WTC11 (cell line): ENCODE measurements around the gene NOXA1. TPM values are rescaled to one million over a fixed set of nuclear protein-coding genes. Genes with fewer than 3 reads are reported as not detected.

ENCODE experiments used
- ATAC-seq: fragments of 200-7000 bp; cut with Tn5 transposase; 2 replicates; pipeline ENCODE4 v1.10.0; 2021; ENCODE audit warnings: mild to moderate bottlenecking, moderate library complexity
- CTCF ChIA-PET: fragments of 300-600 bp; sonication (Branson Sonifier 250); formaldehyde crosslinking; loops from one replicate; lab custom pipeline; 2021; ENCODE audit warnings: antibody characterized with exemption; lab: Charles Lee
- POLR2A ChIA-PET: fragments of 350-600 bp; sonication (Branson Sonifier 250); formaldehyde crosslinking; loops from one replicate; lab custom pipeline; 2021; ENCODE audit warnings: antibody characterized with exemption; lab: Charles Lee
- DNase-seq: peaks from one replicate; pipeline ENCODE4 v3.0.0; 2021; ENCODE audit warnings: low spot score
- H3K27ac Mint-ChIP-seq: 2 replicates; pipeline ENCODE4 v1.8.0; 2021; ENCODE audit warnings: mixed read lengths
- H3K27me3 Mint-ChIP-seq: 2 replicates; pipeline ENCODE4 v1.8.0; 2021; ENCODE audit warnings: low read depth, mild to moderate bottlenecking, moderate library complexity, mixed read lengths
- H3K36me3 Mint-ChIP-seq: 2 replicates; pipeline ENCODE4 v1.8.0; 2021; ENCODE audit warnings: mixed read lengths
- H3K4me1 Mint-ChIP-seq: 2 replicates; pipeline ENCODE4 v1.8.0; 2022; ENCODE audit warnings: mixed read lengths
- H3K4me3 Mint-ChIP-seq: 2 replicates; pipeline ENCODE4 v1.8.0; 2021; ENCODE audit warnings: mild to moderate bottlenecking, moderate library complexity, mixed read lengths
- H3K9me3 Mint-ChIP-seq: 2 replicates; pipeline ENCODE4 v1.8.0; 2021; ENCODE audit warnings: mixed read lengths
- AR ChIP-seq: fragments of 250-450 bp; sonication (Bioruptor Pico); IDR thresholded peaks from 2 replicates; pipeline ENCODE4 v1.9.0; 2021; ENCODE audit warnings: mild to moderate bottlenecking
- E2F1 ChIP-seq: sonication (generic); formaldehyde crosslinking; IDR thresholded peaks from 2 replicates; pipeline ENCODE4 v1.8.0; 2022; ENCODE audit warnings: mild to moderate bottlenecking, missing genetic modification reagents
- ELF4 ChIP-seq: sonication (generic); formaldehyde crosslinking; IDR thresholded peaks from 2 replicates; pipeline ENCODE4 v1.8.1; 2022; ENCODE audit warnings: low read depth, mild to moderate bottlenecking, moderate library complexity, missing genetic modification reagents
- ESRRA ChIP-seq: sonication (generic); formaldehyde crosslinking; IDR thresholded peaks from 2 replicates; pipeline ENCODE4 v1.8.1; 2022; ENCODE audit warnings: mild to moderate bottlenecking, missing genetic modification reagents, borderline replicate concordance
- ETV6 ChIP-seq: sonication (generic); formaldehyde crosslinking; IDR thresholded peaks from 2 replicates; pipeline ENCODE4 v1.8.1; 2022; ENCODE audit warnings: mild to moderate bottlenecking, missing genetic modification reagents
- FOXK1 ChIP-seq: sonication (generic); formaldehyde crosslinking; IDR thresholded peaks from 2 replicates; pipeline ENCODE4 v1.8.0; 2022; ENCODE audit warnings: mild to moderate bottlenecking, moderate library complexity, missing genetic modification reagents
- GTF2I ChIP-seq: fragments of 250-450 bp; sonication (Bioruptor Pico); conservative IDR thresholded peaks from 2 replicates; pipeline ENCODE4 v1.4.0; 2021; ENCODE audit warnings: mild to moderate bottlenecking
- JAZF1 ChIP-seq: fragments of 250-450 bp; sonication (Bioruptor Pico); IDR thresholded peaks from 2 replicates; pipeline ENCODE4 v1.9.0; 2021; ENCODE audit warnings: moderate library complexity, mild to moderate bottlenecking, inconsistent platforms
- JUN ChIP-seq: sonication (generic); formaldehyde crosslinking; IDR thresholded peaks from 2 replicates; pipeline ENCODE4 v1.8.0; 2023; ENCODE audit warnings: mild to moderate bottlenecking, missing genetic modification reagents
- SMAD3 ChIP-seq: sonication (generic); formaldehyde crosslinking; IDR thresholded peaks from 2 replicates; pipeline ENCODE4 v1.8.0; 2022; ENCODE audit warnings: missing genetic modification reagents, mild to moderate bottlenecking, borderline replicate concordance
- ZNF263 ChIP-seq: sonication (generic); formaldehyde crosslinking; IDR thresholded peaks from 2 replicates; pipeline ENCODE4 v1.8.1; 2022; ENCODE audit warnings: low read depth, mild to moderate bottlenecking, moderate library complexity, missing genetic modification reagents
- ZNF396 ChIP-seq: fragments of 250-450 bp; sonication (Bioruptor Pico); IDR thresholded peaks from 2 replicates; pipeline ENCODE4 v1.8.0; 2021; ENCODE audit warnings: mild to moderate bottlenecking, moderate library complexity, borderline replicate concordance
- ZNF425 ChIP-seq: fragments of 250-450 bp; sonication (Bioruptor Pico); conservative IDR thresholded peaks from 2 replicates; pipeline ENCODE4 v1.9.0; 2021; ENCODE audit warnings: mild to moderate bottlenecking
- total RNA-seq: library from RNA; stranded (reverse); gene quantifications from 3 replicates; pipeline ENCODE4 v1.2.3, GENCODE V29; 2021
- TF ChIP-seq, protein P1 (sequence below): sonication (generic); formaldehyde crosslinking; conservative IDR thresholded peaks from 2 replicates; pipeline ENCODE4 v1.8.1; 2022; ENCODE audit warnings: mild to moderate bottlenecking, missing genetic modification reagents
- TF ChIP-seq, protein P2 (sequence below): sonication (generic); formaldehyde crosslinking; IDR thresholded peaks from 2 replicates; pipeline ENCODE4 v1.8.1; 2023; ENCODE audit warnings: mild to moderate bottlenecking, missing genetic modification reagents
- TF ChIP-seq, protein P3 (sequence below): sonication (generic); formaldehyde crosslinking; conservative IDR thresholded peaks from 2 replicates; pipeline ENCODE4 v1.8.1; 2023; ENCODE audit warnings: mild to moderate bottlenecking, low read depth, missing genetic modification reagents, moderate library complexity
- TF ChIP-seq, protein P4 (sequence below): sonication (generic); formaldehyde crosslinking; IDR thresholded peaks from 2 replicates; pipeline ENCODE4 v1.8.0; 2023; ENCODE audit warnings: mild to moderate bottlenecking, missing genetic modification reagents

The NOXA1 gene
- total RNA-seq, 1 experiment from 2014 or later = 2.9 TPM

- TF ChIP-seq ZNF425 (no peak), ELF4 (no peak), JAZF1 (no peak), SMAD3 (CRISPR knock-in tag) (no peak)
- TF ChIP-seq, protein P1, sequence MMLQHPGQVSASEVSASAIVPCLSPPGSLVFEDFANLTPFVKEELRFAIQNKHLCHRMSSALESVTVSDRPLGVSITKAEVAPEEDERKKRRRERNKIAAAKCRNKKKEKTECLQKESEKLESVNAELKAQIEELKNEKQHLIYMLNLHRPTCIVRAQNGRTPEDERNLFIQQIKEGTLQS (CRISPR knock-in tag) = no peak
- TF ChIP-seq, protein P2, sequence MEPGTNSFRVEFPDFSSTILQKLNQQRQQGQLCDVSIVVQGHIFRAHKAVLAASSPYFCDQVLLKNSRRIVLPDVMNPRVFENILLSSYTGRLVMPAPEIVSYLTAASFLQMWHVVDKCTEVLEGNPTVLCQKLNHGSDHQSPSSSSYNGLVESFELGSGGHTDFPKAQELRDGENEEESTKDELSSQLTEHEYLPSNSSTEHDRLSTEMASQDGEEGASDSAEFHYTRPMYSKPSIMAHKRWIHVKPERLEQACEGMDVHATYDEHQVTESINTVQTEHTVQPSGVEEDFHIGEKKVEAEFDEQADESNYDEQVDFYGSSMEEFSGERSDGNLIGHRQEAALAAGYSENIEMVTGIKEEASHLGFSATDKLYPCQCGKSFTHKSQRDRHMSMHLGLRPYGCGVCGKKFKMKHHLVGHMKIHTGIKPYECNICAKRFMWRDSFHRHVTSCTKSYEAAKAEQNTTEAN (CRISPR knock-in tag) = no peak
- TF ChIP-seq, protein P3, sequence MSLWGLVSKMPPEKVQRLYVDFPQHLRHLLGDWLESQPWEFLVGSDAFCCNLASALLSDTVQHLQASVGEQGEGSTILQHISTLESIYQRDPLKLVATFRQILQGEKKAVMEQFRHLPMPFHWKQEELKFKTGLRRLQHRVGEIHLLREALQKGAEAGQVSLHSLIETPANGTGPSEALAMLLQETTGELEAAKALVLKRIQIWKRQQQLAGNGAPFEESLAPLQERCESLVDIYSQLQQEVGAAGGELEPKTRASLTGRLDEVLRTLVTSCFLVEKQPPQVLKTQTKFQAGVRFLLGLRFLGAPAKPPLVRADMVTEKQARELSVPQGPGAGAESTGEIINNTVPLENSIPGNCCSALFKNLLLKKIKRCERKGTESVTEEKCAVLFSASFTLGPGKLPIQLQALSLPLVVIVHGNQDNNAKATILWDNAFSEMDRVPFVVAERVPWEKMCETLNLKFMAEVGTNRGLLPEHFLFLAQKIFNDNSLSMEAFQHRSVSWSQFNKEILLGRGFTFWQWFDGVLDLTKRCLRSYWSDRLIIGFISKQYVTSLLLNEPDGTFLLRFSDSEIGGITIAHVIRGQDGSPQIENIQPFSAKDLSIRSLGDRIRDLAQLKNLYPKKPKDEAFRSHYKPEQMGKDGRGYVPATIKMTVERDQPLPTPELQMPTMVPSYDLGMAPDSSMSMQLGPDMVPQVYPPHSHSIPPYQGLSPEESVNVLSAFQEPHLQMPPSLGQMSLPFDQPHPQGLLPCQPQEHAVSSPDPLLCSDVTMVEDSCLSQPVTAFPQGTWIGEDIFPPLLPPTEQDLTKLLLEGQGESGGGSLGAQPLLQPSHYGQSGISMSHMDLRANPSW (CRISPR knock-in tag) = no peak
- TF ChIP-seq, all 79 proteins: peak for 0
These were observed 9.6 kb downstream of the NOXA1 start (continued) for GRCh38 chr9:137432687-137433348.

DNA sequence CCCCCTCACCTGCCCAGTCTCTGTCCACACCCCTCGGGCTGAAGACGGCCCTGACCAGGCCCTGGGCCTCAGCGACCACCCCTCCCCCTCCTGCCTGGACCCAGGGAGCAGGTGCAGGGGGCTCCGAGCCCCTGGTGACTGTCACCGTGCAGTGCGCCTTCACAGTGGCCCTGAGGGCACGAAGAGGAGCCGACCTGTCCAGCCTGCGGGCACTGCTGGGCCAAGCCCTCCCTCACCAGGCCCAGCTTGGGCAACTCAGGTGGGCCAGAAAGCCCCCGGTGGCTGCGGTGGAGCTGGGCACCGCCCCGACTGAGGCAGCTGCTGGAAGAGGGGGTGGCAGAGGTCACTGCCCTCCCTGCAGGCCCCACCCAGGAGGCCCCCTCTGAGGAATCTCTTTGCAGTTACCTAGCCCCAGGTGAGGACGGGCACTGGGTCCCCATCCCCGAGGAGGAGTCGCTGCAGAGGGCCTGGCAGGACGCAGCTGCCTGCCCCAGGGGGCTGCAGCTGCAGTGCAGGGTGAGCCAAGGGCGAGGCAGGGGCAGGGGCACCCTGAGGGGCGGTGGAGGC is 10.2 kb downstream of the NOXA1 start:
- no peak for DNase-seq
- Mint-ChIP-seq H3K4me1 (no peaks in the 10 kb centered on the region), H3K4me3 (no peak overlapping the region), H3K9me3 (no peaks in the 10 kb centered on the region), H3K27ac (no peak overlapping the region)
- TF ChIP-seq SMAD3 (CRISPR knock-in tag) (no peak), JUN (CRISPR knock-in tag) (no peak), AR (CRISPR knock-in tag) (no peak), ELF4 (no peak), ETV6 (CRISPR knock-in tag) (no peak), E2F1 (CRISPR knock-in tag) (no peak), ESRRA (CRISPR knock-in tag) (no peak), ZNF396 (CRISPR knock-in tag) (no peak), GTF2I (CRISPR knock-in tag) (no peak), FOXK1 (CRISPR knock-in tag) (no peak), ZNF263 (CRISPR knock-in tag) (no peak)
- TF ChIP-seq, protein P4, sequence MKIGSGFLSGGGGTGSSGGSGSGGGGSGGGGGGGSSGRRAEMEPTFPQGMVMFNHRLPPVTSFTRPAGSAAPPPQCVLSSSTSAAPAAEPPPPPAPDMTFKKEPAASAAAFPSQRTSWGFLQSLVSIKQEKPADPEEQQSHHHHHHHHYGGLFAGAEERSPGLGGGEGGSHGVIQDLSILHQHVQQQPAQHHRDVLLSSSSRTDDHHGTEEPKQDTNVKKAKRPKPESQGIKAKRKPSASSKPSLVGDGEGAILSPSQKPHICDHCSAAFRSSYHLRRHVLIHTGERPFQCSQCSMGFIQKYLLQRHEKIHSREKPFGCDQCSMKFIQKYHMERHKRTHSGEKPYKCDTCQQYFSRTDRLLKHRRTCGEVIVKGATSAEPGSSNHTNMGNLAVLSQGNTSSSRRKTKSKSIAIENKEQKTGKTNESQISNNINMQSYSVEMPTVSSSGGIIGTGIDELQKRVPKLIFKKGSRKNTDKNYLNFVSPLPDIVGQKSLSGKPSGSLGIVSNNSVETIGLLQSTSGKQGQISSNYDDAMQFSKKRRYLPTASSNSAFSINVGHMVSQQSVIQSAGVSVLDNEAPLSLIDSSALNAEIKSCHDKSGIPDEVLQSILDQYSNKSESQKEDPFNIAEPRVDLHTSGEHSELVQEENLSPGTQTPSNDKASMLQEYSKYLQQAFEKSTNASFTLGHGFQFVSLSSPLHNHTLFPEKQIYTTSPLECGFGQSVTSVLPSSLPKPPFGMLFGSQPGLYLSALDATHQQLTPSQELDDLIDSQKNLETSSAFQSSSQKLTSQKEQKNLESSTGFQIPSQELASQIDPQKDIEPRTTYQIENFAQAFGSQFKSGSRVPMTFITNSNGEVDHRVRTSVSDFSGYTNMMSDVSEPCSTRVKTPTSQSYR (CRISPR knock-in tag) = no peak
- TF ChIP-seq, all 79 proteins: peak for 0
- CTCF ChIA-PET = interaction anchor here (1.6 to 2.1 kb wide), 2 partner anchors 11 to 146 kb away, joined by 6 to 7 read pairs; partner anchors contain the start of gene EXD3
- no peaks in the 10 kb centered on the region for H3K27me3 Mint-ChIP-seq
- POLR2A ChIA-PET = no interaction called here
- H3K36me3 Mint-ChIP-seq = no peaks in the 10 kb centered on the region
- no peak for ATAC-seq
